ENCODE results near the gene MAN1B1.

Gene MAN1B1

GRCh38 chr9:137040568-137040967, 46.2 kb upstream of the MAN1B1 start:
- Mint-ChIP-seq H3K36me3 (ENCODE audit: low read depth) (no peaks in the 10 kb centered on the region), H3K4me3 (no peak overlapping the region), H3K27me3 (ENCODE audit: low read depth) (peaks cover 20% of the 10 kb centered on the region)

DNA sequence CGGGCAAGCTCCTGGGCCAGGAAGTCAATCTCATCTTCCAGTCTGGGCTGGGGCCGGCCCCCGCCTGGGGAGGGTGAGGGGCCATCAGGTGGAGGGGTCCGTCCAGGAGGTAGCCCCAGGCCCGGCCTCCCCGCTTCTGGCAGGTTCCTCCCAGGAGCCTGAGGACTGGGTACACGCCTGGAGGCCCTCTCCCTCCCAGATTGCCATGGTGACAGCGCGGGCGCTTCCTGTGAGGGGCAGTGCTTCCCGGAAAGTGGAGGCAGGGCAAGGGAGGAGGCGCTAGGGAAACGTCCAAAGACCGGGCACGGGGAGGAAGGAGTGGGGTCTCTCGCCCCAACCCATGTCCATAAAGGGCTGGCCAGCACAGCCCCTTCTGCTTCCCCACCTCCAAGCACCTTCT, 45.7 kb upstream of the MAN1B1 start:
- H3K4me1 Mint-ChIP-seq, result no peaks in the 10 kb centered on the region
- H3K9me3 Mint-ChIP-seq, result no peaks in the 10 kb centered on the region
- peaks cover 20% of the 10 kb centered on the region for H3K27me3 Mint-ChIP-seq (ENCODE audit: low read depth)
- no peak overlapping the region for H3K27ac Mint-ChIP-seq
- TF ChIP-seq, protein P1, sequence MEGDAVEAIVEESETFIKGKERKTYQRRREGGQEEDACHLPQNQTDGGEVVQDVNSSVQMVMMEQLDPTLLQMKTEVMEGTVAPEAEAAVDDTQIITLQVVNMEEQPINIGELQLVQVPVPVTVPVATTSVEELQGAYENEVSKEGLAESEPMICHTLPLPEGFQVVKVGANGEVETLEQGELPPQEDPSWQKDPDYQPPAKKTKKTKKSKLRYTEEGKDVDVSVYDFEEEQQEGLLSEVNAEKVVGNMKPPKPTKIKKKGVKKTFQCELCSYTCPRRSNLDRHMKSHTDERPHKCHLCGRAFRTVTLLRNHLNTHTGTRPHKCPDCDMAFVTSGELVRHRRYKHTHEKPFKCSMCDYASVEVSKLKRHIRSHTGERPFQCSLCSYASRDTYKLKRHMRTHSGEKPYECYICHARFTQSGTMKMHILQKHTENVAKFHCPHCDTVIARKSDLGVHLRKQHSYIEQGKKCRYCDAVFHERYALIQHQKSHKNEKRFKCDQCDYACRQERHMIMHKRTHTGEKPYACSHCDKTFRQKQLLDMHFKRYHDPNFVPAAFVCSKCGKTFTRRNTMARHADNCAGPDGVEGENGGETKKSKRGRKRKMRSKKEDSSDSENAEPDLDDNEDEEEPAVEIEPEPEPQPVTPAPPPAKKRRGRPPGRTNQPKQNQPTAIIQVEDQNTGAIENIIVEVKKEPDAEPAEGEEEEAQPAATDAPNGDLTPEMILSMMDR (IDR thresholded peaks at IDR 0.05; ENCODE audit: unreplicated experiment in 3 of 3), result no peak
- no peak overlapping the region for H3K4me3 Mint-ChIP-seq
- H3K36me3 Mint-ChIP-seq (ENCODE audit: low read depth), result no peaks in the 10 kb centered on the region

More at GRCh38 chr9:137040568-137040967, 46.2 kb upstream of the MAN1B1 start:
- no peaks in the 10 kb centered on the region for H3K9me3 Mint-ChIP-seq
- no peaks in the 10 kb centered on the region for H3K4me1 Mint-ChIP-seq
- TF ChIP-seq, protein P1 (IDR thresholded peaks at IDR 0.05; ENCODE audit: unreplicated experiment in 3 of 3), result no peak
- H3K27ac Mint-ChIP-seq, result no peak overlapping the region

- Mint-ChIP-seq H3K27me3 (ENCODE audit: low read depth) (peaks cover 39% of the 10 kb centered on the region), H3K4me3 (peak overlapping the region in 1 of 3 experiments; percentile 48), H3K4me1 (no peaks in the 10 kb centered on the region), H3K27ac (no peak overlapping the region), H3K36me3 (ENCODE audit: low read depth) (no peaks in the 10 kb centered on the region), H3K9me3 (no peaks in the 10 kb centered on the region)
- TF ChIP-seq, protein P1 (IDR thresholded peaks at IDR 0.05; ENCODE audit: unreplicated experiment in 3 of 3), result no peak
These were observed 43.7 kb upstream of the MAN1B1 start for GRCh38 chr9:137042751-137043727.

DNA sequence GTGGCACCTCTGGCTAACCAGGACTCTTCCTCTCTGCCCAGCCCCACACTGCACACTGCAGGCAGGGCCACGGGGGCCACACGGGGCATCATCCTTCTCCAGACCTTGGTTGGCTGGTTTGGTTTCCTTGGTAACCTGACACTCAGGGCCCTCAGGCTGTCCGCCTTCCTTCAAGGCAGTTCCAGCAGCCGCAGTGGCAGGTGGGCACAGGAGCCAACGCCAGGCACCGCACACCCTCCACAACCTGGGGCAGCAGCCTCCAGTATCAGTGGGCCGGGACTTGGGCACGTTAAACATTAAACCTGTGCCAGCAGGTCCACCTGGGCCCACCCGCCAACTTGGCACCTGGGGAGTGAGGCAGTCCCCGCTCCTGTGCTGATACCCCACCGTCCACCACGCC, 42.7 kb upstream of the MAN1B1 start:
- Mint-ChIP-seq H3K9me3 (no peaks in the 10 kb centered on the region), H3K4me3 (no peak overlapping the region), H3K4me1 (no peaks in the 10 kb centered on the region), H3K27me3 (ENCODE audit: low read depth) (peaks cover 46% of the 10 kb centered on the region), H3K36me3 (ENCODE audit: low read depth) (no peaks in the 10 kb centered on the region), H3K27ac (no peak overlapping the region)
- TF ChIP-seq, protein P1 (IDR thresholded peaks at IDR 0.05; ENCODE audit: unreplicated experiment in 3 of 3), result no peak

DNA sequence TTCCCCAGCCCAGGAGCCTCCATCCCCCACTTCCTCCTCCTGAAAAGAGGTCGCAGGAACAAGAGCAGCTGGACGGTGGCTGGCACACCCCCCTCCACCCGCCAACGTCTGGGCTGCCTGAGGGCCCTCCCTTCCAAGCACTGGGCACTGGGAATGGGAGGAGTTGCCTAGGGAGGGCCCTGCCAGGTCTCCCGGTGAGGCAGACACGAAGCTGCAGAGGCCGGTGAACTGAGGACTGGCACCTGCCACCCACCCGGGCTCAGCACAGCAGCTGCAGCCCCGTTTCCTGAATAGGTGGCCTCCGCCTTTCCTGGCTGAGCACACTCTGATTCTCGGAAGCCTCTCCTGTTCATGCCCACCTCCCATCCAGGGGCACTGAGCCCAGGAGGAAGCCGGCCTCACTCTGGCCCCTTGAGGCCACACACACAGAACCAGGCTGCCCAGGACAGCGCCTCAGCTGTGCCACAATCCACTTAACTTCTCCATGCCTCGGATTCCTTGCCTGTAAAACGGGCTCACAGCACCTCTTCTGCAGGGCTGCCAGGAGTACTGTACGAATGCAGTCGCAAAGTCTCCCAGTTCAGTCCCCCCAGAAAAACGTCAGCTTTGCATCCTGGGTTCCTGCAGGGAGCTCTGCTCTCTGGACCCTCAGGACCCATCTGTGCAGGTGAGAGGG, 42.1 kb upstream of the MAN1B1 start:
- Mint-ChIP-seq H3K9me3 (no peaks in the 10 kb centered on the region), H3K27me3 (ENCODE audit: low read depth) (peaks cover 52% of the 10 kb centered on the region), H3K36me3 (ENCODE audit: low read depth) (no peaks in the 10 kb centered on the region), H3K27ac (no peak overlapping the region), H3K4me3 (peak overlapping the region; percentile 61 to 74 (median 72)), H3K4me1 (no peaks in the 10 kb centered on the region)
- TF ChIP-seq, protein P1 (IDR thresholded peaks at IDR 0.05; ENCODE audit: unreplicated experiment in 3 of 3), result no peak

Data from nephron (organoid).